Endothelial cell of umbilical vein (primary cell): Measurements from ENCODE around the gene CREB3.

Experiments
- CTCF ChIP-seq, 2 donors: IDR thresholded peaks; 1 replicate in 1 of 2; 2 replicates in 1 of 2; pipeline ENCODE4 v1.5.1; 2011; ENCODE audit warnings: low read length in 2 of 2, mild to moderate bottlenecking in 2 of 2, moderate library complexity in 2 of 2, control low read depth in 1 of 2, inconsistent platforms in 1 of 2, low read depth in 1 of 2; ENCODE audit not compliant: insufficient read depth in 1 of 2; ENCODE audit errors: extremely low read depth in 1 of 2
- EZH2 ChIP-seq: IDR thresholded peaks from 2 replicates; pipeline ENCODE4 v1.6.1; 2012; ENCODE audit warnings: borderline replicate concordance, low read depth, mild to moderate bottlenecking, moderate library complexity, low read length, inconsistent platforms; ENCODE audit not compliant: severe bottlenecking
- JUN ChIP-seq: IDR thresholded peaks from 2 replicates; pipeline ENCODE4 v1.6.1; 2011; ENCODE audit warnings: borderline replicate concordance, low read depth; ENCODE audit not compliant: insufficient read length, insufficient read depth
- MAX ChIP-seq: IDR thresholded peaks from 2 replicates; pipeline ENCODE4 v1.6.1; 2011; ENCODE audit not compliant: insufficient read depth, insufficient read length
- MYC ChIP-seq: IDR thresholded peaks from one replicate; pipeline ENCODE4 v1.6.1; 2011; ENCODE audit warnings: mild to moderate bottlenecking, low read depth, low read length
- POLR2A ChIP-seq: IDR thresholded peaks from 2 replicates; pipeline ENCODE4 v1.6.1; 2012; ENCODE audit warnings: low read depth, mild to moderate bottlenecking, control low read depth, low read length
- POLR2AphosphoS5 ChIP-seq: IDR thresholded peaks from 2 replicates; pipeline ENCODE4 v1.6.1; 2012; ENCODE audit warnings: low read depth, mild to moderate bottlenecking, control low read depth, low read length, moderate library complexity; ENCODE audit not compliant: insufficient read depth

- TF ChIP-seq CTCF (IDR thresholded peaks at IDR 0.05; ENCODE audit: extremely low read depth in 1 of 2, insufficient read depth in 1 of 2, low read depth in 1 of 2, low read length in 2 of 2) (no peak), MAX (no peak), POLR2A (no peak), POLR2AphosphoS5 (no peak), EZH2 (no peak), MYC (no peak), JUN (no peak)
These were observed 34.2 kb upstream of the CREB3 start for GRCh38 chr9:35698231-35698630.
